ENCODE results near the gene CSRP1. TPM values are rescaled to one million over a fixed set of nuclear protein-coding genes. Genes with fewer than 3 reads are reported as not detected.

The CSRP1 gene
- total and polyA plus RNA-seq, 2 donors (not counting 1 experiment from before 2014, with no cell fraction given), result 23.8 to 36.7 TPM

DNA sequence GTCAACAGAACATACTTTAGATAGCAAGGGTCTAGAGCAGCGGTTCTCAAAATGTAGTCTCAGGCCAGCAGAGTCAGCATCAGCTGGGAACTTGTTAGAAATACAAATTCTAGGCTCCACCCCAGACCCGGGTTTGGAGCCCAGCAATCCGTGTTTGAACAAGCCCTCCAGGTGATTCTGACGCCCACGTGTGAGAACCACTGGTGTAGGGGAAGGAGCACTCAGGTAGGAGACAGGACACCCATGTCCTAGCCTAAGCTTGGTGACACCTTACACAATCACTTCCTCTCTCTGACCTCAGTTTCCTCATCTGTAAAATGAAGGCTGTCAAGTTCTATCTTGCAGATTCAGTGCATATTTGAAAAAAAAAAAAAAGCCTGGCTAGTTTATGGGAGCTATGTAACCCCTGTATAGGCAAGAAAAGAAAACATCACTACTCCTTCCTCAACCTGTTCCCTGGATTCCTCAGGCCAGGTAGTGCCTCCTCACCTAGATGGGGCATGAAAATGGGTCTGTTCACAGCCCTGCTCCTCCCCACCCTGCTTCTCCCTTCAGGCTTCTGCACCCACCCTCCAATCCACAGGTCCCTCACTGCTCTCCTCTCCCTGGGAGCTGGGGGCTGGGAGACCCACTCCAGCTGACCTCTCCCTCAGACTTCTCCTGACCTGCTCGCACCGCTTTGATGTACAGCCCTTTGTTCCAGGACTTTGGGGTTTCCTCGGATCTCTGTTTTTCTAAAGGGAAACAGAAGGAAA, 30.8 kb downstream of the CSRP1 start:
- H3K36me3 ChIP-seq (replicated peaks in 1 of 2; ENCODE audit: control extremely low read depth in 1 of 2, control insufficient read depth in 1 of 2, extremely low read depth in 1 of 2, insufficient read depth in 2 of 2, low read length in 1 of 2), result no peaks in the 10 kb centered on the region
- peaks cover 0 to 21% (median 4%) of the 10 kb centered on the region in 4 experiments for H3K27me3 ChIP-seq (replicated peaks in 1 of 4; ENCODE audit: control extremely low read depth in 1 of 4, control insufficient read depth in 3 of 4, insufficient read depth in 4 of 4, low read length in 3 of 4)
- H3K27ac ChIP-seq (ENCODE audit: low read length in 2 of 2), result no peak overlapping the region
- H3K27me3 Mint-ChIP-seq, result peaks cover 32% of the 10 kb centered on the region
- no peaks in the 10 kb centered on the region for H3K9me3 Mint-ChIP-seq (ENCODE audit: insufficient read depth)
- H3K4me2 ChIP-seq (replicated peaks; ENCODE audit: low read depth, low read length, poor library complexity, severe bottlenecking), result no peak overlapping the region
- ATAC-seq (ENCODE audit: low read depth) (no peak), DNase-seq (no peak)
- POLR2A ChIA-PET, result interaction anchor here (0.7 kb wide), 1 partner anchor 398 kb away, joined by 4 read pairs; no protein-coding TSS in a partner anchor
- H3K4me1 Mint-ChIP-seq, result peaks cover 13% of the 10 kb centered on the region
- 89% methylated on average over 6 of the region's 8 CpGs for WGBS (ENCODE audit: insufficient coverage)
- intact Hi-C loops (cut with micrococcal nuclease), result no loop called here
- no peak overlapping the region for H3K4me3 ChIP-seq (ENCODE audit: control extremely low read depth in 1 of 5, extremely low read depth in 1 of 5, insufficient read depth in 1 of 5, low read depth in 2 of 5, low read length in 4 of 5)
- H2AFZ ChIP-seq (ENCODE audit: insufficient read depth, low read depth, low read length, poor library complexity, severe bottlenecking), result no peak overlapping the region
- peaks cover 4 to 12% of the 10 kb centered on the region in 2 donors for H3K4me1 ChIP-seq (ENCODE audit: control insufficient read depth in 2 of 2, insufficient read depth in 2 of 2, low read length in 2 of 2)
- no peak overlapping the region for H3K9ac ChIP-seq (ENCODE audit: low read length)
- CTCF ChIA-PET, result interaction anchor here (2.0 kb wide), 1 partner anchor 37 kb away, joined by 9 read pairs; no protein-coding TSS in a partner anchor
- TF ChIP-seq EZH2 (IDR thresholded peaks at IDR 0.05; ENCODE audit: borderline replicate concordance, insufficient read depth, low read depth, low read length, poor library complexity, severe bottlenecking), result no peak
- TF ChIP-seq, protein P1, sequence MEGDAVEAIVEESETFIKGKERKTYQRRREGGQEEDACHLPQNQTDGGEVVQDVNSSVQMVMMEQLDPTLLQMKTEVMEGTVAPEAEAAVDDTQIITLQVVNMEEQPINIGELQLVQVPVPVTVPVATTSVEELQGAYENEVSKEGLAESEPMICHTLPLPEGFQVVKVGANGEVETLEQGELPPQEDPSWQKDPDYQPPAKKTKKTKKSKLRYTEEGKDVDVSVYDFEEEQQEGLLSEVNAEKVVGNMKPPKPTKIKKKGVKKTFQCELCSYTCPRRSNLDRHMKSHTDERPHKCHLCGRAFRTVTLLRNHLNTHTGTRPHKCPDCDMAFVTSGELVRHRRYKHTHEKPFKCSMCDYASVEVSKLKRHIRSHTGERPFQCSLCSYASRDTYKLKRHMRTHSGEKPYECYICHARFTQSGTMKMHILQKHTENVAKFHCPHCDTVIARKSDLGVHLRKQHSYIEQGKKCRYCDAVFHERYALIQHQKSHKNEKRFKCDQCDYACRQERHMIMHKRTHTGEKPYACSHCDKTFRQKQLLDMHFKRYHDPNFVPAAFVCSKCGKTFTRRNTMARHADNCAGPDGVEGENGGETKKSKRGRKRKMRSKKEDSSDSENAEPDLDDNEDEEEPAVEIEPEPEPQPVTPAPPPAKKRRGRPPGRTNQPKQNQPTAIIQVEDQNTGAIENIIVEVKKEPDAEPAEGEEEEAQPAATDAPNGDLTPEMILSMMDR (IDR thresholded peaks at IDR 0.05), result no peak
- H3K4me3 Mint-ChIP-seq, result no peak overlapping the region
- no peaks in the 10 kb centered on the region for H3K9me3 ChIP-seq (ENCODE audit: control extremely low read depth in 1 of 3, control insufficient read depth in 2 of 3, insufficient read depth in 1 of 3, low read length in 2 of 3)
- no peak overlapping the region for H3K27ac Mint-ChIP-seq
- H3K79me2 ChIP-seq (ENCODE audit: control insufficient read depth, insufficient read depth, low read length), result no peaks in the 10 kb centered on the region
- no peaks in the 10 kb centered on the region for H4K20me1 ChIP-seq (ENCODE audit: control insufficient read depth, insufficient read depth, low read length, poor library complexity, severe bottlenecking)

DNA sequence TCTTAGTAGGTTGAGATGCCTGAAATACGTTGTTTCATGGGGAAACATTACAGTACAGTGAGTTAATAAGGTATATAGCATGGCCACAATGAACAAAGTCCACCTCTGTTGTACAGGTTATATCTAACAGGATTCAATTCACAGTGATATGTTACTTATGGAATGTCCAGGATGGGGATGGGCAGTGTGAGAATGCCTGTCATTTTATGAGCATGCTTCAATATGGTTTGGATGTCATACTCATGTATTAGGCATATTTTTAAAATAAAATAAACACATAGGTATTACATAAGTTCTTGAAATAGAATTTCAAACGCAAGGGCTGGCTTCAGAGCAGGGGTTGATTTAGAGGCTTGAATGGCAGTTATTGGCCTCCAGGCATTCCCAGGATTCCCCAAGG, 31.8 kb downstream of the CSRP1 start:
- H3K79me2 ChIP-seq (ENCODE audit: control insufficient read depth, insufficient read depth, low read length), result no peaks in the 10 kb centered on the region
- H3K9me3 ChIP-seq (ENCODE audit: control extremely low read depth in 1 of 3, control insufficient read depth in 2 of 3, insufficient read depth in 1 of 3, low read length in 2 of 3), result no peaks in the 10 kb centered on the region
- ChIA-PET POLR2A (no interaction called here), CTCF (interaction anchor here (2.0 kb wide), 1 partner anchor 38 kb away, joined by 9 read pairs; no protein-coding TSS in a partner anchor)
- no peak overlapping the region for H3K4me2 ChIP-seq (replicated peaks; ENCODE audit: low read depth, low read length, poor library complexity, severe bottlenecking)
- 100% methylated on average over 1 of the region's 2 CpGs for WGBS (ENCODE audit: insufficient coverage)
- H4K20me1 ChIP-seq (ENCODE audit: control insufficient read depth, insufficient read depth, low read length, poor library complexity, severe bottlenecking), result no peaks in the 10 kb centered on the region
- Mint-ChIP-seq H3K27ac (no peak overlapping the region), H3K27me3 (peaks cover 41% of the 10 kb centered on the region), H3K4me1 (peaks cover 5% of the 10 kb centered on the region), H3K4me3 (no peak overlapping the region), H3K9me3 (ENCODE audit: insufficient read depth) (no peaks in the 10 kb centered on the region)
- no peak for TF ChIP-seq EZH2 (IDR thresholded peaks at IDR 0.05; ENCODE audit: borderline replicate concordance, insufficient read depth, low read depth, low read length, poor library complexity, severe bottlenecking)
- TF ChIP-seq, protein P1 (IDR thresholded peaks at IDR 0.05), result no peak
- H3K4me1 ChIP-seq (ENCODE audit: control insufficient read depth in 2 of 2, insufficient read depth in 2 of 2, low read length in 2 of 2), result peaks cover 0 to 2% of the 10 kb centered on the region in 2 donors
- H2AFZ ChIP-seq (ENCODE audit: insufficient read depth, low read depth, low read length, poor library complexity, severe bottlenecking), result no peak overlapping the region
- no peaks in the 10 kb centered on the region for H3K36me3 ChIP-seq (replicated peaks in 1 of 2; ENCODE audit: control extremely low read depth in 1 of 2, control insufficient read depth in 1 of 2, extremely low read depth in 1 of 2, insufficient read depth in 2 of 2, low read length in 1 of 2)
- DNase-seq (no peak), ATAC-seq (ENCODE audit: low read depth) (no peak)
- no peak overlapping the region for H3K9ac ChIP-seq (ENCODE audit: low read length)
- H3K4me3 ChIP-seq (ENCODE audit: control extremely low read depth in 1 of 5, extremely low read depth in 1 of 5, insufficient read depth in 1 of 5, low read depth in 2 of 5, low read length in 4 of 5), result no peak overlapping the region
- no peak overlapping the region for H3K27ac ChIP-seq (ENCODE audit: low read length in 2 of 2)
- intact Hi-C loops (cut with micrococcal nuclease), result no loop called here
- peaks cover 0 to 24% (median 7%) of the 10 kb centered on the region in 4 experiments for H3K27me3 ChIP-seq (replicated peaks in 1 of 4; ENCODE audit: control extremely low read depth in 1 of 4, control insufficient read depth in 3 of 4, insufficient read depth in 4 of 4, low read length in 3 of 4)
